Glutamatergic neuron (in vitro differentiated cells): ENCODE measurements around the gene HTR3C. TPM values are rescaled to one million over a fixed set of nuclear protein-coding genes. Genes with fewer than 3 reads are reported as not detected.

Source experiments
- total RNA-seq: library from RNA; stranded (reverse); fragmentation: NEBNext Ultra II Directional; extraction: Animal tissue kit (Norgen Biotek cat#: 25700); gene quantifications from one replicate; pipeline ENCODE4 v1.2.1, GENCODE V29; 2021; ENCODE audit not compliant: unreplicated experiment

HTR3C gene
- total RNA-seq, 1 donor from 2014 or later, result not detected

Other genes with a start within 250 kb of the HTR3C start
- gene MAP6D1, start 227.5 kb upstream of the HTR3C start, total RNA-seq, result 10.2 TPM
- gene PARL, start 168.2 kb upstream of the HTR3C start, total RNA-seq, result 58.5 TPM
- gene ABCC5, start 35.2 kb upstream of the HTR3C start, total RNA-seq, result 134 TPM
- not detected for gene HTR3D, start 21.3 kb upstream of the HTR3C start, total RNA-seq
- not detected for gene HTR3E, start 44.0 kb downstream of the HTR3C start, total RNA-seq
- 41.6 TPM for gene EIF2B5, start 82.3 kb downstream of the HTR3C start, total RNA-seq
- 213 TPM for gene DVL3, start 102.3 kb downstream of the HTR3C start, total RNA-seq
- gene AP2M1, start 121.8 kb downstream of the HTR3C start, total RNA-seq, result 315 TPM
- 87.9 TPM for gene ABCF3, start 133.2 kb downstream of the HTR3C start, total RNA-seq
- 56.5 TPM for gene VWA5B2, start 176.5 kb downstream of the HTR3C start, total RNA-seq
- gene ALG3, start 195.9 kb downstream of the HTR3C start, total RNA-seq, result 26.5 TPM
- gene EEF1AKMT4, start 196.6 kb downstream of the HTR3C start, total RNA-seq, result 1.7 TPM
- gene CAMK2N2, start 208.5 kb downstream of the HTR3C start, total RNA-seq, result 14.8 TPM
- 1.6 TPM for gene ECE2, start 223.0 kb downstream of the HTR3C start, total RNA-seq
- gene PSMD2, start 246.2 kb downstream of the HTR3C start, total RNA-seq, result 338 TPM